ENCODE results near the gene NRROS.
"Not testable (repeated sequence)": the region's sequence is repeated elsewhere in the genome, so short reads cannot be mapped to it uniquely, and the experiment has no call there.

Gene NRROS

GRCh38 chr3:196625331-196625730 lies 14.2 kb upstream of the NRROS start:
- DNase-seq = no peak

- DNase-seq = no peak
Measured at GRCh38 chr3:196627918-196628231, 11.6 kb upstream of the NRROS start.

- no peak for DNase-seq
Measured at GRCh38 chr3:196629228-196629627, 10.3 kb upstream of the NRROS start.

GRCh38 chr3:196631682-196632045 lies 7.8 kb upstream of the NRROS start:
- DNase-seq = no peak

GRCh38 chr3:196632046-196632751 lies 7.3 kb upstream of the NRROS start:
- DNase-seq = peak; percentile 58

- no peak for DNase-seq
Measured at GRCh38 chr3:196633555-196634151, 5.8 kb upstream of the NRROS start.

- no peak for DNase-seq
Measured at GRCh38 chr3:196634224-196634623, 5.3 kb upstream of the NRROS start.

GRCh38 chr3:196634829-196635228 lies 4.7 kb upstream of the NRROS start:
- no peak for DNase-seq

- DNase-seq = no peak
Measured at GRCh38 chr3:196636369-196637349, 2.8 kb upstream of the NRROS start.

GRCh38 chr3:196637941-196638340 lies 1.6 kb upstream of the NRROS start:
- DNase-seq = not testable (repeated sequence)

- no peak for DNase-seq
Measured at GRCh38 chr3:196638861-196639482, 522 bp upstream of the NRROS start.

- DNase-seq = no peak
Measured at GRCh38 chr3:196640297-196641018, 964 bp downstream of the NRROS start.

GRCh38 chr3:196641333-196642054 lies 2.0 kb downstream of the NRROS start:
- no peak for DNase-seq

GRCh38 chr3:196642434-196642833 lies 2.9 kb downstream of the NRROS start:
- DNase-seq = no peak

GRCh38 chr3:196643201-196643749 lies 3.8 kb downstream of the NRROS start:
- DNase-seq = no peak

- DNase-seq = no peak
Measured at GRCh38 chr3:196643761-196644160, 4.3 kb downstream of the NRROS start.

GRCh38 chr3:196645096-196645495 lies 5.6 kb downstream of the NRROS start:
- no peak for DNase-seq

GRCh38 chr3:196645897-196646665 lies 6.6 kb downstream of the NRROS start:
- no peak for DNase-seq

GRCh38 chr3:196646666-196647216 lies 7.2 kb downstream of the NRROS start:
- no peak for DNase-seq

- DNase-seq = peak; percentile 19
Measured at GRCh38 chr3:196650740-196651311, 11.3 kb downstream of the NRROS start.
